Gastroesophageal sphincter (tissue), 4 donors: ENCODE data around the gene MKRN2. TPM values are rescaled to one million over a fixed set of nuclear protein-coding genes. Genes with fewer than 3 reads are reported as not detected.
"Not testable (repeated sequence)": the region's sequence is repeated elsewhere in the genome, so short reads cannot be mapped to it uniquely, and the experiment has no call there.

Experiments used
- ATAC-seq: fragments of 150-250 bp; one replicate; pipeline ENCODE4 v1.9.1; 2016; ENCODE audit warnings: mild to moderate bottlenecking, moderate library complexity
- H3K27ac ChIP-seq, 4 donors: fragments of 200-600 bp; sonication (generic) in 3 of 4; 1 replicate in 3 of 4; 2 replicates in 1 of 4; pipeline ENCODE4 v1.5.1; 2016 to 2019
- H3K27me3 ChIP-seq: fragments of 200-600 bp; sonication (generic); one replicate; pipeline ENCODE4 v1.5.1; 2019
- H3K36me3 ChIP-seq, 2 donors: fragments of 200-600 bp; sonication (generic); one replicate each; pipeline ENCODE4 v1.5.1; 2019; ENCODE audit warnings: control low read depth in 1 of 2
- H3K4me1 ChIP-seq, 3 donors: fragments of 200-600 bp; sonication (generic); 1 replicate in 2 of 3; 2 replicates in 1 of 3; pipeline ENCODE4 v1.5.1; 2016 to 2019; ENCODE audit warnings: control low read depth in 2 of 3
- H3K4me3 ChIP-seq, 2 donors: fragments of 200-600 bp; sonication (generic); one replicate each; pipeline ENCODE4 v1.5.1; 2019; ENCODE audit warnings: mild to moderate bottlenecking in 1 of 2, moderate library complexity in 1 of 2
- H3K9me3 ChIP-seq, 3 donors: fragments of 200-600 bp; sonication (generic); one replicate each; pipeline ENCODE4 v1.5.1; 2017 to 2019; ENCODE audit warnings: control low read depth in 2 of 3
- EP300 ChIP-seq: sonication (generic); formaldehyde crosslinking; IDR thresholded peaks from one replicate; pipeline ENCODE4 v1.6.1; 2017; ENCODE audit warnings: antibody characterized with exemption, mild to moderate bottlenecking
- POLR2A ChIP-seq, 2 donors: fragments of 450-650 bp; IDR thresholded peaks; one replicate each; pipeline ENCODE4 v1.6.1; 2017; ENCODE audit warnings: antibody characterized with exemption in 2 of 2, mild to moderate bottlenecking in 2 of 2, moderate library complexity in 1 of 2
- POLR2AphosphoS5 ChIP-seq: sonication (generic); formaldehyde crosslinking; IDR thresholded peaks from one replicate; pipeline ENCODE4 v1.6.1; 2017; ENCODE audit warnings: antibody characterized with exemption
- WGBS, 2 donors: methylation state at CpG; one replicate each; pipeline ENCODE4 v1.1.5; 2018; ENCODE audit warnings: low coverage in 1 of 2; 5-methylcytosine and 5-hydroxymethylcytosine counted together
- total RNA-seq, 4 donors: library from RNA; depleted of rRNA; stranded (reverse); fragments of >200 nt; gene quantifications; one replicate each; pipeline ENCODE4 v1.1.0, GENCODE V29; 2016
- TF ChIP-seq, protein P1 (sequence below), 4 experiments: fragments of 200-600 bp in 2 of 4; fragments of 450-650 bp in 2 of 4; sonication (generic) in 1 of 4; IDR thresholded peaks; one replicate each; pipeline ENCODE4 v1.5.1; 2017 to 2019; ENCODE audit warnings: antibody characterized with exemption in 4 of 4, mild to moderate bottlenecking in 2 of 4, moderate library complexity in 2 of 4

The MKRN2 gene
- total RNA-seq, 4 donors from 2014 or later, result 37.0 to 50.4 (median 38.3) TPM

DNA sequence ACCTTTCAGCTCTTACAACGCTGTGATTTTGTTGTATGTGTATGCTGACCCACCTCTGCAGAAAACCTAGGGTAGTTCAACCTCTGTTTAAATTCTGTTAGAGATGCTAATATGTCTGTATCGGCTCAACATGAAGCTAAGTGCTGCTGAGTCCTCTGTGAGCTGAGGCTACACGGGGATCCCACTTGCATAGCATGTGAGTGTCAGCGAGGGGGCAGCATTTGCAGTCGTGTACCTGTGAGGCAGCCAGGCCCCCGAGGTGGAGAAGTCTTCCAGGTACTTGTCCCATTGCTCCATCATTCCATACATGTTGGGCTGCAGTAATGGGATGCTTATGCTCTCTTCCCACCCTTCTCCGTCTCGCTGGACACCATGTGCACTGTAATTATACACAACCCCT, 15.3 kb upstream of the MKRN2 start:
- 71 to 83% methylated on average over 1 to 2 of the region's 8 CpGs for WGBS, 2 donors
- ATAC-seq, result no peak

DNA sequence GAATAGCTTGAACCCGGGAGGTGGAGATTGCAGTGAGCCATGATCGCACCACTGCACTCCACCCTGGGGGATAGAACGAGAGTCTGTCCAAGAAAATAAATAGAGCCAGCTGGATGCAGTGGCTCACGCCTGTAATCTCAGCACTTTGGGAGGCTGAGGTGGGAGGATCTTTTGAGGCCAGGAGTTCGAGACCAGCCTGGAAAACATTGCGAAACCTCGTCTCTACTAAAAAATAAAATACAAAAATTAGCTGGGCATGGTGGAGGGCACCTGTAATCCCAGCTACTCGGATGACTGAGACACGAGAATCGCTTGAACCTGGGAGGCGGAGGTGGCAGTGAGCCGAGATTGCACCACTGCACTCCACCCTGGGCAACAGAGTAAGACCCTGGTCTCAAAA, 13.4 kb upstream of the MKRN2 start:
- ATAC-seq, H3K4me1 ChIP-seq, H3K4me3 ChIP-seq, H3K27me3 ChIP-seq, H3K27ac ChIP-seq, H3K9me3 ChIP-seq: not testable (repeated sequence)
- peaks cover 0 to 23% of the 10 kb centered on the region in 2 donors for H3K36me3 ChIP-seq
- 75 to 80% methylated on average over 4 to 8 of the region's 12 CpGs for WGBS, 2 donors

More for the DNA sequence above, 15.3 kb upstream of the MKRN2 start:
- H3K4me1 ChIP-seq, result no peaks in the 10 kb centered on the region
- peaks cover 0 to 23% of the 10 kb centered on the region in 2 donors for H3K36me3 ChIP-seq
- no peak overlapping the region for H3K4me3 ChIP-seq
- H3K9me3 ChIP-seq, result no peaks in the 10 kb centered on the region
- H3K27ac ChIP-seq, result no peak overlapping the region
- TF ChIP-seq, protein P1, sequence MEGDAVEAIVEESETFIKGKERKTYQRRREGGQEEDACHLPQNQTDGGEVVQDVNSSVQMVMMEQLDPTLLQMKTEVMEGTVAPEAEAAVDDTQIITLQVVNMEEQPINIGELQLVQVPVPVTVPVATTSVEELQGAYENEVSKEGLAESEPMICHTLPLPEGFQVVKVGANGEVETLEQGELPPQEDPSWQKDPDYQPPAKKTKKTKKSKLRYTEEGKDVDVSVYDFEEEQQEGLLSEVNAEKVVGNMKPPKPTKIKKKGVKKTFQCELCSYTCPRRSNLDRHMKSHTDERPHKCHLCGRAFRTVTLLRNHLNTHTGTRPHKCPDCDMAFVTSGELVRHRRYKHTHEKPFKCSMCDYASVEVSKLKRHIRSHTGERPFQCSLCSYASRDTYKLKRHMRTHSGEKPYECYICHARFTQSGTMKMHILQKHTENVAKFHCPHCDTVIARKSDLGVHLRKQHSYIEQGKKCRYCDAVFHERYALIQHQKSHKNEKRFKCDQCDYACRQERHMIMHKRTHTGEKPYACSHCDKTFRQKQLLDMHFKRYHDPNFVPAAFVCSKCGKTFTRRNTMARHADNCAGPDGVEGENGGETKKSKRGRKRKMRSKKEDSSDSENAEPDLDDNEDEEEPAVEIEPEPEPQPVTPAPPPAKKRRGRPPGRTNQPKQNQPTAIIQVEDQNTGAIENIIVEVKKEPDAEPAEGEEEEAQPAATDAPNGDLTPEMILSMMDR (IDR thresholded peaks at IDR 0.05), result peak in 1 of 4 experiments; percentile 29
- TF ChIP-seq POLR2A (IDR thresholded peaks at IDR 0.05), result no peak
- H3K27me3 ChIP-seq, result no peaks in the 10 kb centered on the region

DNA sequence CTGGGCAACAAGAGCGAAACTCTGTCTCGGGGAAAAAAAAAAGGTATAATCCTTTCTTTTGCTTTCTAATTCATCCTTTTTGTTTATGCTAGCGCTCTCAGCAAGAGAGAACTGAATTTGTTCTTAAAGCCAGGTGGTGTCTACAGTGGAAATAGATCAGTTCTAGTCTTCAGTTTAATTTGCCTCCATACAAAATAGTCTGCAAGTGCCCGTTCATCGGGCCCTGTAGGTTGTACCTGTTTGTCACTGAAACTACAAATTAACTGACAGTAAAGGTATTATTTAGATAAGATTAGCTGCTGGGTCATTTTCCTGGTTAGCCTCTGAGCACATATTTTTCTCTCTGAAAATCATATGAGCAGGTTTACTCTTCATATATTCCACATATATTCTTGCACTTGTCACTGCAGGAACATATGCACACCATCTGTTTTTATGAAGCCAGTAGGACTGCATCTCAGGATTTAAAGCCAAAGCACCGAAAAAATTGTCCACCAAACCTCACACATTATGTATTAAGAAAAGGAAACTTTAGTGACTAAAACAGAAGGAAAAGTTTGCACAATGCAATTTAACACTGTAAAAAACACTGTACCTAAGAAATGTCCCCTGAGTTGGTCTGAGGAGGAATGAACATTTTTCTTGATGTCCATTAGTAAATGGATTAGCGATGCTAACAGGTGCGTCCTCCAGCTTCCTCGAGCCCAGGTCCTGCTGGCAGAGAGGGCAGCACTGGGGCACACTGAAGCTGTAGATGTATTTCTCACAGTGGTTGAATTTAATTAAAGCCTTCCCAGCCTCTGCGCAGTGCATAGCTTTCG, 12.0 kb upstream of the MKRN2 start:
- Histone ChIP-seq H3K36me3 (peaks cover 0 to 11% of the 10 kb centered on the region in 2 donors), H3K27me3 (peaks cover 4% of the 10 kb centered on the region), H3K4me3 (no peak overlapping the region), H3K27ac (no peak overlapping the region), H3K4me1 (no peaks in the 10 kb centered on the region), H3K9me3 (no peaks in the 10 kb centered on the region)
- no peak for ATAC-seq
- WGBS, 2 donors, result 52 to 56% methylated on average over 10 to 11 of the region's 11 CpGs
- TF ChIP-seq POLR2A (IDR thresholded peaks at IDR 0.05) (no peak), POLR2AphosphoS5 (no peak), EP300 (no peak)

DNA sequence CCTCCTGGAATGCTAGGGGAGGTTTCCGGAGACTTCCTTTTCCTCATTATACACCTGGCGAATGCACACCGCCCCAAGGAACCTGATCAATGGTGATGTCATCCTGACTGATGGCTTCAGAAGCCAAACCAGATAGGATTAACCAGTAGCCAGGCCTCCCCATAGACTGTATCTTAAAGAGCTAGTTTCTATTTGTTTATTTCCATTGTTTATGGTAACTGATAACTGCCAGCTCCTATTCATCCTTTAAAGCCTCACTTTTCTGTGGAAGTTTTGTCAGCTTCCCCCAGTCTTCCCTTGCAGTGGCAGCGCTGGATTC, 11.5 kb upstream of the MKRN2 start, which contains the start of gene MKRN2OS:
Gene MKRN2OS, minus strand, starts transcription at position 27 of the 319 bp plus-strand sequence. CDS start 35 bp downstream, outside the sequence.
- Histone ChIP-seq H3K9me3 (no peaks in the 10 kb centered on the region), H3K27ac (no peak within 1 kb of the TSS), H3K4me3 (no peak within 1 kb of the TSS), H3K36me3 (peaks cover 0 to 5% of the 10 kb centered on the region in 2 donors), H3K4me1 (no peaks in the 10 kb centered on the region), H3K27me3 (peaks cover 4% of the 10 kb centered on the region)
- 39 to 60% methylated on average over 4 of the region's 4 CpGs for WGBS, 2 donors
- no peak for ATAC-seq
- TF ChIP-seq, protein P1 (IDR thresholded peaks at IDR 0.05), result no peak
- no peak for TF ChIP-seq POLR2A (IDR thresholded peaks at IDR 0.05)
- TF ChIP-seq EP300, result no peak
- no peak for TF ChIP-seq POLR2AphosphoS5

DNA sequence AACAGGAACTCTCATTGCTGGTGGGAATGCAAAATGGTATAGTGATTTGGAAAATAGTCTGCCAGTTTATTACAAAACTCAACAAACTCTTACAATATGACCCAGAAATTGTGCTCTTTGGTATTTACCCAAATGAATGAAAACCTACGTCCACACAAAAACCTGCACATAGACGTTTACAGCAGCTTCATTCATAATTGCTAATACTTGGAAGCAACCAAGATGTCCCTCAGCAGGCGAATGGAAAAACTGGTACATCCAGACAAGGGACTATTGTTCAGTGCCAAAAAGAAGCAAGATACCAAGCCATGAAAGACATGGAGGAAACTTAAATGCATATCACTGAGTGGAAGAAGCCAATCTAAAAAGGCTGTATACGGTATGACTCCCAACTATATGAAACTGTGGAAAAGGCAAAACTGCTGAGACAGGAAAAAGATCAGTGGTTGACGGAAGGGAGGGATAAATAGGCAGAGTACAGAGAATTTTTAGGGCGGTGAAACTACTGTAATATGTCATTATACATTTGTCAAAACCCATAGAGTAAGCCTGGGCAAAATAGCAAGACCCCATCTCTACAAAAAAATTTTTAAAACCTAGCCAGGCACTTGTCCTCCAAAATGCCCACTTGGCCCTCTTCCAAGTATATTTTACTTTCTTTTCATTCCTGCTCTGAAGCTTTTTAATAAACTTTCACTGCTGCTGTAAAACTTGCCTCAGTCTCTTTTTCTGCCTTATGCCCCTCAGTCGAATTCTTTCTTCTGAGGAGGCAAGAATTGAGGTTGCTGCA, 6.7 kb upstream of the MKRN2 start:
- Histone ChIP-seq H3K4me3 (no peak overlapping the region), H3K36me3 (no peaks in the 10 kb centered on the region), H3K4me1 (peaks cover 0 to 8% (median 0%) of the 10 kb centered on the region in 3 donors), H3K27ac (no peak overlapping the region), H3K27me3 (peaks cover 41% of the 10 kb centered on the region), H3K9me3 (no peaks in the 10 kb centered on the region)
- TF ChIP-seq, protein P1 (IDR thresholded peaks at IDR 0.05), result no peak
- TF ChIP-seq POLR2A (IDR thresholded peaks at IDR 0.05), result no peak
- TF ChIP-seq POLR2AphosphoS5, result no peak
- no peak for TF ChIP-seq EP300
- ATAC-seq, result no peak
- 53 to 70% methylated on average over 6 to 7 of the region's 7 CpGs for WGBS, 2 donors
